Esophagus (tissue), 2 donors: ENCODE results near the gene CACNA1I. TPM values are rescaled to one million over a fixed set of nuclear protein-coding genes. Genes with fewer than 3 reads are reported as not detected.

ENCODE experiments used
- H3K27ac ChIP-seq, 2 donors: one replicate each; pipeline ENCODE4 v1.5.1; 2013; ENCODE audit warnings: low read depth in 2 of 2, mild to moderate bottlenecking in 2 of 2, inconsistent platforms in 1 of 2, low read length in 1 of 2, moderate library complexity in 1 of 2
- H3K27me3 ChIP-seq, 2 donors: one replicate each; pipeline ENCODE4 v1.6.1; 2013; ENCODE audit warnings: low read length in 2 of 2, control low read depth in 1 of 2, mild to moderate bottlenecking in 1 of 2; ENCODE audit not compliant: insufficient read depth in 2 of 2, control insufficient read depth in 1 of 2
- H3K36me3 ChIP-seq, 2 donors: one replicate each; pipeline ENCODE4 v1.6.1; 2013; ENCODE audit warnings: low read length in 1 of 2; ENCODE audit not compliant: control insufficient read depth in 2 of 2, insufficient read depth in 2 of 2
- H3K4me1 ChIP-seq, 2 donors: one replicate each; pipeline ENCODE4 v1.6.1; 2013; ENCODE audit warnings: low read length in 1 of 2; ENCODE audit not compliant: control insufficient read depth in 2 of 2, insufficient read depth in 2 of 2
- H3K4me3 ChIP-seq, 2 donors: one replicate each; pipeline ENCODE4 v1.5.1; 2013; ENCODE audit warnings: low read length in 2 of 2, mild to moderate bottlenecking in 2 of 2, low read depth in 1 of 2, moderate library complexity in 1 of 2
- H3K9me3 ChIP-seq, 2 donors: one replicate each; pipeline ENCODE4 v1.6.1; 2013; ENCODE audit warnings: mild to moderate bottlenecking in 2 of 2, low read depth in 1 of 2, low read length in 1 of 2, moderate library complexity in 1 of 2; ENCODE audit not compliant: control insufficient read depth in 2 of 2, insufficient read depth in 1 of 2
- WGBS, 2 donors: extraction: QIAGEN DNeasy Blood & Tissue Kit; methylation state at CpG; one replicate each; pipeline ENCODE4 v1.1.7; 2013; 5-methylcytosine and 5-hydroxymethylcytosine counted together
- polyA plus RNA-seq, 2 donors: library from polyadenylated mRNA; stranded (reverse); fragments of 200-250 nt; gene quantifications; one replicate each; pipeline ENCODE4 v1.2.3, GENCODE V29; 2013
- donor health status: healthy with polysubstance abuse.
- donor health status: Bipolar disorder and iron deficiency.

Gene CACNA1I
- polyA plus RNA-seq, 2 donors: 0.09 to 0.37 TPM

DNA sequence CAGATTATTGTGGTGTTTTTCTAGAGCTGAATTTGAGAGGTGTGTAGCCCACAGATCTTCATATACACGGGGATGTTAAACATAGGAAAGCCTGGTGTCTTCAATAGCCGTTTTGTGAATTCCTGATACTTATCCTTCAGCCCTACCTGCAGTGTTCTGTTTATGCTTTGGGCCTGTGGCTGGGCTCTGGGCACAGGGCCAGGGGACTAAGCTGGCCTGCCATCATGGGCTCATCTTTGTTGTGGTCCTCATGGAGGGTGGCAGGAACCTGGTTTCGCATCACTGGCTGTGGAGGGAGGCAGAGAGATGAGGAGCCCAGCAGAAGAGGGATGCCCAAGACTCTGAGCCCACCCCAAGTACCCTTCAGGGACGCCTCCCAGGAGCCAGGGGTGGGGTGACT lies 112.4 kb downstream of the CACNA1I start:
- Histone ChIP-seq H3K27ac (no peak overlapping the region), H3K9me3 (no peaks in the 10 kb centered on the region), H3K4me3 (no peak overlapping the region), H3K4me1 (peaks cover 0 to 4% of the 10 kb centered on the region in 2 donors), H3K36me3 (no peaks in the 10 kb centered on the region), H3K27me3 (no peaks in the 10 kb centered on the region)
- 80 to 87% methylated on average over 4 of the region's 4 CpGs for WGBS, 2 donors

- Histone ChIP-seq H3K36me3 (no peaks in the 10 kb centered on the region), H3K4me3 (no peak overlapping the region), H3K4me1 (peaks cover 0 to 5% of the 10 kb centered on the region in 2 donors), H3K27me3 (no peaks in the 10 kb centered on the region), H3K9me3 (no peaks in the 10 kb centered on the region), H3K27ac (no peak overlapping the region)
- WGBS, 2 donors: 87% methylated on average over 5 of the region's 5 CpGs
Observed at GRCh38 chr22:39683639-39684038, 113.1 kb downstream of the CACNA1I start.

DNA sequence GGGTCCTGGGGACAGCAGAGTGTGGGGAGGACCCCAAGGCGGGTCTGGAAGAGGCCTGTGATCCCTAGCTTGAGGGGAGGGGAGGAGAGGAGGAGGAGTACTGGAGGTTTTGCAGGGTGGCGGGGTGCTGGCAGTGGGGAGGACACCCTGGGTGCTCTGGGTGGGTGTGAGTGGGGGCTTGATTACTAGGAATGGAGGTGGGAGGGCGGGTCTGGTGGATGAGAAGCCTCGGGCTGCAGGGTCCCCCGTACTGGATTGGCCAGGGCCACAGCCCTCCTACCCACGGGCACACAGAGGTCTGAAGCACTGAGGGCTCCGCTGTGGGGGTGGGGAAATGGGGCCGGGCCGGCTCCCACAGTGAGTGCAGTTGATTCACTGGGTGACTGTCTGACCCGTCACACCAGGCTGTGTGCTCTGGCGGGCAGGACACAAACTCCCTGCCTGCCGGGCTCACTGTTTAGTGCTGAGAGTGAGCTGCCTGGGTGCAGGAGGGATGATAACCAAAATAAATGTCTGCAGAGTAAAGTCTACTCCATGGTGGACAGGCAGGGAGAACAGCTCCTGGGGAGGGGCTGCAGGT lies 114.2 kb downstream of the CACNA1I start:
- Histone ChIP-seq H3K36me3 (no peaks in the 10 kb centered on the region), H3K4me1 (peaks cover 0 to 5% of the 10 kb centered on the region in 2 donors), H3K4me3 (no peak overlapping the region), H3K27ac (no peak overlapping the region), H3K27me3 (no peaks in the 10 kb centered on the region), H3K9me3 (no peaks in the 10 kb centered on the region)
- 63 to 66% methylated on average over 12 of the region's 12 CpGs for WGBS, 2 donors

GRCh38 chr22:39685336-39686177 lies 115.0 kb downstream of the CACNA1I start:
- H3K27me3 ChIP-seq: no peaks in the 10 kb centered on the region
- H3K36me3 ChIP-seq: no peaks in the 10 kb centered on the region
- H3K4me1 ChIP-seq: peaks cover 2 to 3% of the 10 kb centered on the region in 2 donors
- no peak overlapping the region for H3K4me3 ChIP-seq
- WGBS, 2 donors: 40 to 46% methylated on average over 30 to 77 of the region's 77 CpGs
- no peak overlapping the region for H3K27ac ChIP-seq
- H3K9me3 ChIP-seq: no peaks in the 10 kb centered on the region

DNA sequence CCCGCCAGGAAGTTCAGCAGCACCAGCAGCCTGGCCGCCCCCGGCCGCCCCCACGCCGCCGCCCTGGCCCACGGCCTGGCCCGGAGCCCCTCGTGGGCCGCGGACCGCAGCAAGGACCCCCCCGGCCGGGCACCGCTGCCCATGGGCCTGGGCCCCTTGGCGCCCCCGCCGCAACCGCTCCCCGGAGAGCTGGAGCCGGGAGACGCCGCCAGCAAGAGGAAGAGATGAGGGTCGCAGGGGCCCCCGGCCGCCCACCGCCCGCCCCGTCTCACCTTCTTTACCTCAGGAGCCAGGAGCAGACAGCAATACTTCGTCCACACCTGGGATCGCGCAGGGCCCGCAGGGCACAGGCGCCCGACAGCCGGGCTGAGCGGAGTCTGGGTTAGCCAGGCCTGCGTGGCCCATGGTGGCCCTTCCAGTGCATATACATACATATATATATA lies 115.6 kb downstream of the CACNA1I start:
- Histone ChIP-seq H3K36me3 (no peaks in the 10 kb centered on the region), H3K27ac (no peak overlapping the region), H3K4me1 (peaks cover 3 to 4% of the 10 kb centered on the region in 2 donors), H3K4me3 (no peak overlapping the region), H3K9me3 (no peaks in the 10 kb centered on the region), H3K27me3 (no peaks in the 10 kb centered on the region)
- WGBS, 2 donors: 59 to 67% methylated on average over 29 to 39 of the region's 39 CpGs

DNA sequence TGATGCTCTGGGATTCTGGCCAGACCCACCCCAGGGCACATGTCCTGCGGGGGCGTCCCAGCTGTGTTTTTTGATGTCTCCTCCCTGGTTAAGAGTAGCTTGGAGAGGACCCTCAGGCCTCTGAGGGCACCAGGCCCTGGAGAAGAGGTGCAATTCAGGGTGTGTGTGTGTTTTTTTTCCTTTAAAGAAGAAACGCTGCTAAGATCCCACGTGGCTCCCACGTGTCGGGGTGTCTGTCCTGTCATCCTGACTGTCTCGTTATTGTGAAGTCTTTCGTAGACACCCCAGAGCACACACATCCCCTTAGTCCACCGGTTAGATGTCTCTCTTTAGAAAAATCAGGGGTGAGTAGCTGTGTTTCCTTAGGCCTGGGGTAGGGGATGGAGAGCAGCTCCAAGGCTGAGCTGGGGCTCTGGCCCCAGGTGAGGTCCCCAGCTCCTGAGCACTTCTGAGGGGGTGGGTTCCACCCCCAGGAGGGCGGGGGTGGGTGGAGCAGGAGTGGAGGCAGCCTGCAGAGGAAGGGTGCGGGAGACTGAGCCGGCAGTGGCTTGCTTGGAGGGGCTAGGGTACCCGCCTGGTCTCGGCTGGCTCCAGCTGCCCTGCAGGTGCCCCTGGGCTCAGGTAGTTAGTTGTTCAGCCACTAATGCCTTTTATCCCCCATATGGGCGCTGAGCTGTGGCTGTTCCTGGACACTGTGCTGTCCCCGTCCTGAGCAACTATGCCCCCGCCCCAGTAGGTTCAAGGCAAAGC lies 116.4 kb downstream of the CACNA1I start:
- Histone ChIP-seq H3K9me3 (no peaks in the 10 kb centered on the region), H3K4me3 (no peak overlapping the region), H3K4me1 (peaks cover 3 to 4% of the 10 kb centered on the region in 2 donors), H3K27me3 (no peaks in the 10 kb centered on the region), H3K36me3 (no peaks in the 10 kb centered on the region), H3K27ac (no peak overlapping the region)
- WGBS, 2 donors: 80 to 82% methylated on average over 17 of the region's 17 CpGs

GRCh38 chr22:39688186-39688785 lies 117.7 kb downstream of the CACNA1I start:
- no peaks in the 10 kb centered on the region for H3K27me3 ChIP-seq
- WGBS, 2 donors: 83 to 84% methylated on average over 13 of the region's 13 CpGs
- H3K4me3 ChIP-seq: no peak overlapping the region
- no peaks in the 10 kb centered on the region for H3K36me3 ChIP-seq
- no peak overlapping the region for H3K27ac ChIP-seq
- no peaks in the 10 kb centered on the region for H3K9me3 ChIP-seq
- H3K4me1 ChIP-seq: peaks cover 3 to 4% of the 10 kb centered on the region in 2 donors

DNA sequence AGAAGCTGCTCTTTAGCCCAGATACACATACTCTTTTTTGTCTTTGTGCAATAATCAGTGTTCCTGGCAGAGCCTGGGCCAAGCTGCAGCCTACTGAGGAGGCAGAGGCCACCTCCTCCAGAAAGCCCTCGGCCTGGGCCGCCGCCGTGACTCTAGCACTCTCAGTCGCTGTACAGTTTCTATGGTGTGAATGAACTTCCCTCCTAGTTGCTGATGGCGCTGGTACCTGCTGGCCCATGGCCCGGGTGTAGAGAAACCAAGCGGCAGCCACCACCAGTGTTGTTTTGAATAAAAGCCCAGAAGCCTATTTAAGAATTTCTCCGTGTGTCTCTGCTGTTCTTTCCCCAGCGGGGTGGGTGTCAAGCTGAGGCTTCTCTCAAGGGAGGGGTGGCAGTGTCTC lies 118.9 kb downstream of the CACNA1I start:
- no peak overlapping the region for H3K27ac ChIP-seq
- 90 to 91% methylated on average over 10 of the region's 10 CpGs for WGBS, 2 donors
- peaks cover 3 to 4% of the 10 kb centered on the region in 2 donors for H3K4me1 ChIP-seq
- no peaks in the 10 kb centered on the region for H3K27me3 ChIP-seq
- H3K36me3 ChIP-seq: no peaks in the 10 kb centered on the region
- no peaks in the 10 kb centered on the region for H3K9me3 ChIP-seq
- no peak overlapping the region for H3K4me3 ChIP-seq

DNA sequence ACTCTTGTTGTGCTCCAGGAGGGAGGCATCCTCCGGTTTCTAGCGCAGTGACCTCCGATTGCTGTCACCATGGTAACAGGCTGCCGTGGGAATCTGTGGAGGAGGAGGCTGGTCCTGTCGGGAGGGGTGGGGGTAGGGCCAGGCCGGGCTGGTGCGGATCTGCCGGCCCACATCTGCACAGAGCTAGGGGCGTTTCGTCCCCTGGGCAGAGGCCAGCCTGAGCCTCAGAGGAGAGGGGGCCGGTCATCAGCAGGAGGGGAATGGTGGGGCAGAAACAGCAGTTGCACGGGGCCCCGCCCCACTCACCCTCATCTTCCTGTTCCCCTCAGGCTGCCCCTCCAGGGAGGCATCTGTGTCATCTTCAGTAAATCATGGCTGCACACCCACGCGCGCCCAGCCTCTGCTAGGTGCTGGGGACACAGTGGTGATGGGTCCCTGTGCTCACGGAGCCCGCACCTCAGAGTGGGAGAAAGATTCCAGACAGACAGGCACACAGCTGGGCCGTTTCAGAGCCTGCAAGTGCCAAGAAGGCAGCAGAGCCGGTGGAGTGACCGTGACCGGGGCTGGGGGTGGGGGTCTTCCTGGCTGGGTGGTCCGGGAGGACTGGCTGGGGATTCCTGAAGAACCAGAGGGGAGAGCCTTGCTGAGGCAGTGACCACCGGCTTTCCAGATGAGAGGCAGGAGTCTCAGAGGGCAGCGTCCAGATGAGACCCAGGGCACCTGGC lies 120.5 kb downstream of the CACNA1I start:
- Histone ChIP-seq H3K27me3 (no peaks in the 10 kb centered on the region), H3K4me3 (no peak overlapping the region)
- 22 to 28% methylated on average over 25 of the region's 25 CpGs for WGBS, 2 donors

More for the DNA sequence above, 120.5 kb downstream of the CACNA1I start:
- Histone ChIP-seq H3K27ac (no peak overlapping the region), H3K9me3 (no peaks in the 10 kb centered on the region), H3K4me1 (peaks cover 3 to 4% of the 10 kb centered on the region in 2 donors), H3K36me3 (no peaks in the 10 kb centered on the region)
